Nucleus accumbens (tissue), 56 donors: ENCODE measurements around the gene KIF26A.

Experiments
- DNase-seq, 56 donors: peaks; one replicate each; lab custom pipeline; 2025; lab: John Stamatoyannopoulos, UW

KIF26A gene

GRCh38 chr14:104169699-104170479 lies 31.5 kb downstream of the KIF26A start:
- DNase-seq = peak in 7 of 56 donors; percentile 6 to 49 (median 30)

DNA sequence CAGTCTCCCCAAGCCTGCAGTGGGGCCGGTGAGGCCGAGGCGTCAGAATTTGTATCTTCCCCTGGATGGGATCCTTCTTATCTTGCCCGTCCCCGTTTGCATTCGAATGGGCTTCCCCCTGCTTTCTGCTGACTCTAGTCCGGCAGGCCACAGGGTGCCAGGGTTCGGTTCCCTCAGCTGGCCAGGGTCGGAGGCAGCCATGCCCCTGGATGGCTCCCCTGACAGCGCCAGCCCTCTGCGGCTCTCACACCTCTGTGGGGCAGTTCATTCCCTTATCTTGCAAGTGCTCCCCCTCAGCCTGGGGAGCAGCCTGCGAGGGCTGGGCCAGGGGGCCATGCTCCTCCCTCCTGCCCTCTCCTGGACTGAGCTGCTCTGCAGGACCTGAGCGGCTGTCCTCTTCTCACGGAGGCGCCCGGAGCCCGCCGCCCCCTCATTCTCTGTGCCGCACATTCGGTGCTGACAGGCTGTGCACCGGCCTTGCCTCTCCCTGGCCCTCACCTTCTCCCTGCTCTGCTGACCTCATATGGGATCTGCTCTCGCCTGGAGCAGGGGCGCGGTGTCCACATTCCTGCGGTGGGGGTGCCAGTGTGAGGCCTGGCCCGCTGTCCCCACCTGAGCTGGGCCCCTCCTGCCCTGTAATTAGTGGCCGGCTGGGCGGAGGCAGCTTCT lies 32.8 kb downstream of the KIF26A start:
- DNase-seq = no peak

DNA sequence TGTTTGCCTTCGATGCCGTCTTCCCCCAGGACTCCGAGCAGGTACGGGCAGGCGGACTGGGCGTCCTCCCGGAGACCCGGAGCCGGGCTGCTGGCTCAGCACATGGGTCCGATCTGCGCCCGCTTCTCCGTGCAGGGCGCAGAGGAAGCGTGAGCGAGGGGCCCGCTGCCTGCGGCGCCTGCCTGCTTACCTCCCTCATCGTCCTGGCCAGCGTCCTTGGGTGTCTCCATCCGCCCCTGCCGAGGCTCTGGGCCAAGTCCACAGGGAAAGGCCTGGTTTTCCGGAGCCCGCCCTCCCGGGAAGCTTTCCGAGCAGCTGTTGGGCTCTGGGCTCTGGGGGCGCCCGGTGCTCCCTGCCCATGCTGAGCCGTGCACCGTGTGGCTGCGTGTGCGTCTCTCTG lies 33.5 kb downstream of the KIF26A start:
- no peak for DNase-seq

GRCh38 chr14:104172349-104172748 lies 34.0 kb downstream of the KIF26A start:
- no peak for DNase-seq

GRCh38 chr14:104172880-104173279 lies 34.5 kb downstream of the KIF26A start:
- no peak for DNase-seq

GRCh38 chr14:104174051-104174450 lies 35.7 kb downstream of the KIF26A start:
- no peak for DNase-seq

GRCh38 chr14:104175041-104175440 lies 36.7 kb downstream of the KIF26A start:
- no peak for DNase-seq

- no peak for DNase-seq
Observed at GRCh38 chr14:104175811-104176210, 37.4 kb downstream of the KIF26A start.

- no peak for DNase-seq
Observed at GRCh38 chr14:104176611-104177010, 38.2 kb downstream of the KIF26A start.

DNA sequence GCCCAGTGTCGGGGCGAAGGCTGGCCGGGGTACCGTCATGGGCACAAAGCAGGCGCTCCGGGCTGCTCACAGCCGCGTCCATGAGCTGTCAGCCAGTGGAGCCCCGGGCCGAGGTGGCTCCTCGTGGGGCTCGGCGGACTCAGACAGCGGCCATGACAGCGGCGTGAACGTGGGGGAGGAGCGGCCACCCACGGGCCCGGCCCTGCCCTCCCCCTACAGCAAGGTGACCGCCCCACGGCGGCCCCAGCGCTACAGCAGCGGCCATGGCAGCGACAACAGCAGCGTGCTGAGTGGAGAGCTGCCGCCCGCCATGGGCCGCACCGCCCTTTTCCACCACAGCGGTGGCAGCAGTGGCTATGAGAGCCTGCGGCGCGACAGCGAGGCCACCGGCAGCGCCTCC lies 39.0 kb downstream of the KIF26A start:
- DNase-seq = no peak

DNA sequence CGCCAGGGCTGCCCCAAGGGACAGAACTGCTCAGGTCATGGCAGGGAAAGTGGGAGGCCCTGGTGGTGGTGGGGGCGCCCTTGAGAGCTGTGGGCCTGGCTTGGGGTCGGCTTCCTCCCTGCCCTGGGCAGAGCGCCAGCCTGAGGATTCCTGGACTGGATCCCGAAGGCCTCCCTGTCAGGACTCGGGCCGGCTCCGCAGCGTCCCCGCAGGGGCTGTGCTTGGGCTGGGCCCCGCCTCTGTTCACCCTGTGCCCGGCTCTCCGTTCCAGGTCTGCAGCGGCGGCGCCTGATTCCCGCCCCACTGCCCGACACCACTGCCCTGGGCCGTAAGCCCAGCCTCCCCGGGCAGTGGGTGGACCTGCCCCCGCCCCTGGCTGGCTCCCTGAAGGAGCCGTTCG lies 39.9 kb downstream of the KIF26A start:
- no peak for DNase-seq

GRCh38 chr14:104179126-104179525 lies 40.7 kb downstream of the KIF26A start:
- no peak for DNase-seq

DNA sequence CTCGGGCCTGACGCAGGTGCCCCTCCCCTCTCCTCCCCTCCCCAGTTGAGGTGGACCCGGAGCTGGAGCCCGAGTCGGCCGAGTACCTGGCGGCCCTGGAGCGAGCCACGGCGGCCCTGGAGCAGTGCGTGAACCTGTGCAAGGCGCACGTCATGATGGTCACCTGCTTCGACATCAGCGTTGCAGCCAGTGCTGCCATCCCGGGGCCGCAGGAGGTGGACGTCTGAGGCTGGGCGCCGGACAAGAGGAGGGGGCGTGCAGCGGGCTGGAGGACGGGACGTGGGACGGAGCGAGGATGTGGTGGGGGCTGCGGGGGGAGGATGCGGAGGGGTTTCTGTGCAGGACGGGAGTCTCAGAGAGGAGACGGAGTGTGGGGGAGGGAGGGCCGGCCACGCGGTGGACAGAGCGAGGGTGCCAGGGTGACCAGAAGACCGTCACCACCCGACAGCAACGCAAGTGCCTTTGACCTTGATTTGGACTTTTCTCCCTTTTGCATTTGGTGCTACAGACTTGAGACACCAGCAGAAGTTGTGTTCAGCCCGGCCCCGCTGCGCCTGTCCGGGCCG lies 41.3 kb downstream of the KIF26A start:
- no peak for DNase-seq

- DNase-seq = no peak
Observed at GRCh38 chr14:104180561-104181165, 42.3 kb downstream of the KIF26A start.

DNA sequence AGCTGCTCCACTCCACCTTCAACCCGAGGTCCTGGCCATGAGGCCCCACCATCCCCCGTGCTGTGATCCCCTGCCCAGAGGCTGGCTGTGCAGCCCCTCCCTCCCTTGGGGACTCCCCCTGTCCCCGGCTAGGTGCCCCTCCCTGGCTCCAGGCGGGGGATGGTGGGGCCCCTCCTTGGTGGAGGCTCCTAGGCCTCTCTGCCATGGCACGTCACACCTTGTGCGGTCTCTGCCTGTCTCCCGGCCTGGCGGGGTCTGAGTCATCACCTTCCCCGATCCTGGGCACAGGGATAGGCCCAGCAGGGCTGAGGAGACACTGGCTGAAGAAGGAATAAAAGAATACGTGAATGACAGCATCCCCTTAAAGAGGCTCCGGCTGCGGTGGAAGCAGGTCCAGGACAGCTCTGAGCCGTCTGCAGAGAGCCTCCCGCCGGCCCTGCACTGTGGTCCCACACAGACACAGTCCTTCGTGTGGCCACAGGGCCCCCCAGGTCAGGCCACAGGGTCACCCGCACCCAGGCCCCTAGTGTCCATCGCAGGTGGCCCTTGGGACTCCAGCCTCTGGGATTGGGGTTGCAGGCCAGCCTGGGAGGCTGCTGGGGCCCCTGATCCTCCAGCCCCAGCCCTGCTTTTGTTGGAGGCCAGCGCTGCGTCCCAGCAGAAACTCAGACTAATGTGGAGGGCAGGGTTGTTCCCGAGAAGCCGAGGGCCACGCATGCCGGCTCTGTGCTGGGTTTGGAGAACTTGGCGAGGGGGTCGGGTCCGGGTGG lies 43.6 kb downstream of the KIF26A start:
- no peak for DNase-seq

GRCh38 chr14:104182857-104183425 lies 44.6 kb downstream of the KIF26A start:
- no peak for DNase-seq

DNA sequence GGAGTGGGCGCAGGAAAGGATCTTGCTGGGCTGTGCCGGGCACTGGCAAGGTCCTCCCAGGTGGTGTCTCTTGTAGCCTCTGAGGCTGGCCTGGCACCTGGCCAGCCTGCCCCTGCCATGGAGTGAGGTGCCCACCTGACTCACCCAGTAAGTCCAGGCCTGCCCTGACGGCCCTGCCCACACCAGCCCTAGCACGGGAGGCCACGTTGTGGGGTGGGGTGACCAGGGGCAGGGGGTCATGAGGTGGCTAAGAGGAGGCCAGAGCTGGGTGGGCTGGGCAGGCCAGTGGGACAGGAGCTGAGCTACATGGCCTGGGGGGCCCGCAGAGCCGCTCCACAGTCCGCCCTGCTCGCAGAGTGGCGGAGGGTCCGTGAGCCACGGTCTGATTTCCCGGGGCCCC lies 45.4 kb downstream of the KIF26A start:
- no peak for DNase-seq

DNA sequence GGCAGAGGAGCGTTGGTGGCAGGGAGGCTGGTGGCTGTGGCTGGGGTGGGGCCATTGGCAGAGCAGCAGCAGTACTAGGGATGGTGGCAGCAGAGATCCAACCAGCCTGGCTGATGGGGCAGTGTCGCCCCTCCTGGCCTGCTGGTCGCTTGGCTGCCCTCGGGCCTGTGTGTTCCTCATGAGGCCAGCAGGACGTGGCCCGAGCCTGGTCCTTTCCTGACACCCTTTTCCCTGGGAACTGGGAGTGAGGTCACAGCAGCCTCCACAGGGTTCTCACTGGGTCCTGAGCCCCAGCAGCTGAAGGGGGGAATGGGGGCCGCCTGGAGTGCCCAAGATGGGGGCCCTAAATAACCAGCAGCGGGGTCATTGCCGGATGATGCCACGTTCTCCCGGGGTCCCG lies 46.1 kb downstream of the KIF26A start:
- DNase-seq = no peak

GRCh38 chr14:104184911-104185499 lies 46.6 kb downstream of the KIF26A start:
- no peak for DNase-seq

- no peak for DNase-seq
Observed at GRCh38 chr14:104185916-104186495, 47.6 kb downstream of the KIF26A start.
